ENCODE measurements around the gene EML6. TPM values are rescaled to one million over a fixed set of nuclear protein-coding genes. Genes with fewer than 3 reads are reported as not detected.

Gene EML6
- total RNA-seq, 3 donors from 2014 or later = 3.4 to 7.3 (median 5.3) TPM

DNA sequence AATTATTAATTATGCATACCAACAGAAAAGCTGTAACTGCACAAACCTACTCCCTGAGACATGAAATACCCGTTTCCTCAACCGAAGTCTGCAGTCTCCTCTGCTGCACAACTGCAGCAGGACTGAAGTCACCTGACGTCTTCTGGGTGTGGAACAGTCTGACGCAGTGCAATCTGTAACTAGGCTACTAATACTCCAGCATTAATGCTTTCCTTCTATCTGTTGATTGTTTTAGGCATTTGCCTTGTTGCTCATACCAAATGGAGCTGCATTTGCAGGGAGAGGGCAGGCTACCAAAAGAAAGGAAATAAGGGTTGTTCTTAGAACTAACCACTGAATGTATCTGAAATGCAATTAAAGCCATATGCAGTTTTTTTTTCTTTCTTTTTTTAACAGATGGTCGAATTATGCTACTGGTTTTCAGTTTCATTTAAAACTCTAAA, 286.7 kb downstream of the EML6 start:
- ATAC-seq = peak; percentile 91
- Histone ChIP-seq H3K4me1 (ENCODE audit: low read depth) (peaks cover 55% of the 10 kb centered on the region), H3K9me3 (no peaks in the 10 kb centered on the region), H3K36me3 (ENCODE audit: low read depth) (no peaks in the 10 kb centered on the region), H3K4me3 (no peak overlapping the region)
- DNase-seq = peak; percentile 55 to 84 (median 61)
- intact Hi-C loops (cut with DNase I, micrococcal nuclease) = loop anchor here in 1 of 2 donors (10.0 kb wide), 1 partner anchor 155 kb away; no protein-coding TSS in a partner anchor
- TF ChIP-seq, protein P1, sequence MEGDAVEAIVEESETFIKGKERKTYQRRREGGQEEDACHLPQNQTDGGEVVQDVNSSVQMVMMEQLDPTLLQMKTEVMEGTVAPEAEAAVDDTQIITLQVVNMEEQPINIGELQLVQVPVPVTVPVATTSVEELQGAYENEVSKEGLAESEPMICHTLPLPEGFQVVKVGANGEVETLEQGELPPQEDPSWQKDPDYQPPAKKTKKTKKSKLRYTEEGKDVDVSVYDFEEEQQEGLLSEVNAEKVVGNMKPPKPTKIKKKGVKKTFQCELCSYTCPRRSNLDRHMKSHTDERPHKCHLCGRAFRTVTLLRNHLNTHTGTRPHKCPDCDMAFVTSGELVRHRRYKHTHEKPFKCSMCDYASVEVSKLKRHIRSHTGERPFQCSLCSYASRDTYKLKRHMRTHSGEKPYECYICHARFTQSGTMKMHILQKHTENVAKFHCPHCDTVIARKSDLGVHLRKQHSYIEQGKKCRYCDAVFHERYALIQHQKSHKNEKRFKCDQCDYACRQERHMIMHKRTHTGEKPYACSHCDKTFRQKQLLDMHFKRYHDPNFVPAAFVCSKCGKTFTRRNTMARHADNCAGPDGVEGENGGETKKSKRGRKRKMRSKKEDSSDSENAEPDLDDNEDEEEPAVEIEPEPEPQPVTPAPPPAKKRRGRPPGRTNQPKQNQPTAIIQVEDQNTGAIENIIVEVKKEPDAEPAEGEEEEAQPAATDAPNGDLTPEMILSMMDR (IDR thresholded peaks at IDR 0.05) = no peak

DNA sequence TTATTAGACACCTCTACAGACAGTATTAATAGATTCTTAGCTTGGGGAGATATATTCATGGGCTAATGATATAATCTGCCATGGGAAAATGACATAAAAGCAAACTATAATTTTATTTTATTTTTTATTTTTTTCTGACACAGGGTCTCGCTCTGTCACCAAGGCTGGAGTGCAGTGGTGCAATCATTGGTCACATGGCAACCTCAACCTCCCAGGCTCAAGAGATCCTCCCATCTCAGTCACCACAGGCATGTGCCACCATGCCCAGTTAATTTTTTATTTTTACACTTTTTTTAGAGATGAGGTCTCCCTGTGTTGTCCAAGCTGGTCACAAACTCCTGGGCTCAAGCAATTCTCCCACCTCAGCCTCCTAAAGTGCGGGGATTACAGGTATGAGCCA, 287.5 kb downstream of the EML6 start:
- H3K4me1 ChIP-seq (ENCODE audit: low read depth) = peaks cover 52% of the 10 kb centered on the region
- no peaks in the 10 kb centered on the region for H3K36me3 ChIP-seq (ENCODE audit: low read depth)
- TF ChIP-seq, protein P1 (IDR thresholded peaks at IDR 0.05) = no peak
- no peak overlapping the region for H3K4me3 ChIP-seq
- H3K9me3 ChIP-seq = no peaks in the 10 kb centered on the region
- ATAC-seq (peak; percentile 20), DNase-seq (peak in 2 of 3 donors; percentile 29 to 30)
- intact Hi-C loops (cut with DNase I, micrococcal nuclease) = loop anchor here in 1 of 2 donors (10.0 kb wide), 1 partner anchor 154 kb away; no protein-coding TSS in a partner anchor

DNA sequence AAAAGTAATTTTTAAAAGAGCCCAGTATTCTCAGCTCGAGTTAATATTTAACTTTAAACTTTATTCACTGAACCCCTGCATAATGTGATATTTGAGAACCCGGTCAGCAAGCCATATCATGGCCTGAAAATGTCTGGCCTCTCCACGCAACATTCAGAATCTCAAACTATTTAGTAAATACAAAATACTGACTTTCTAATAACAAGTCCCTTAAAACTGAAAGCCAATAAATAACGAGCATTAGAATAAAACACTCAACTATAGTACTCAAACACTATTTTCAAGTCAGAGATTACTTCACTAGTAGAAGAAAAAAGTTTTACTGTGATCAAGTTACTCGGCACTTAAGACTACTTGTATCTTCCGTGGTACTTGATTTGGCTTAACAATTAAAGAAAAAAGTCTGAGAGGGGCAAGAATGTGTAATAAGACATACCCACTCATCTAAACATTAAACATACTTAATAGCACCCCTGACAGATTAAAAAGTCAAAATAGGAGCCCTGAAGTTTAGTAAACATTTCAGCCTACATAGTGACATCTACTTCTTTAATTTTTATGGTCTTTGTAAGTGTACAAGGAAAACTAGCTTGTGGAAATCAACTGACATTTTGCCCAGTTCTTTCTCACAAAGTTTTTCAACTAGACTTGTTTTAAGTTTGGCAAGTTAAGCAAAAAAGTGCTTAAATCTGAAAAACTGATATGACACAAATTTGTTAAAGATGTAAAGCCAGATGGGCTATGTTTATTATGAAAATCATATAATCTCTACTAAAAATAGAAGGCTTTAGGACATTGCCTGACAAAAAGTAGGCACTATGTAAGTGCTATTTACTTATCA, 288.6 kb downstream of the EML6 start:
- TF ChIP-seq, protein P1 (IDR thresholded peaks at IDR 0.05) = no peak
- peaks cover 41% of the 10 kb centered on the region for H3K4me1 ChIP-seq (ENCODE audit: low read depth)
- no peak for DNase-seq
- H3K4me3 ChIP-seq = no peak overlapping the region
- H3K36me3 ChIP-seq (ENCODE audit: low read depth) = no peaks in the 10 kb centered on the region
- intact Hi-C loops (cut with DNase I, micrococcal nuclease) = loop anchor here in 1 of 2 donors (10.0 kb wide), 1 partner anchor 153 kb away; no protein-coding TSS in a partner anchor
- ATAC-seq = no peak
- no peaks in the 10 kb centered on the region for H3K9me3 ChIP-seq

DNA sequence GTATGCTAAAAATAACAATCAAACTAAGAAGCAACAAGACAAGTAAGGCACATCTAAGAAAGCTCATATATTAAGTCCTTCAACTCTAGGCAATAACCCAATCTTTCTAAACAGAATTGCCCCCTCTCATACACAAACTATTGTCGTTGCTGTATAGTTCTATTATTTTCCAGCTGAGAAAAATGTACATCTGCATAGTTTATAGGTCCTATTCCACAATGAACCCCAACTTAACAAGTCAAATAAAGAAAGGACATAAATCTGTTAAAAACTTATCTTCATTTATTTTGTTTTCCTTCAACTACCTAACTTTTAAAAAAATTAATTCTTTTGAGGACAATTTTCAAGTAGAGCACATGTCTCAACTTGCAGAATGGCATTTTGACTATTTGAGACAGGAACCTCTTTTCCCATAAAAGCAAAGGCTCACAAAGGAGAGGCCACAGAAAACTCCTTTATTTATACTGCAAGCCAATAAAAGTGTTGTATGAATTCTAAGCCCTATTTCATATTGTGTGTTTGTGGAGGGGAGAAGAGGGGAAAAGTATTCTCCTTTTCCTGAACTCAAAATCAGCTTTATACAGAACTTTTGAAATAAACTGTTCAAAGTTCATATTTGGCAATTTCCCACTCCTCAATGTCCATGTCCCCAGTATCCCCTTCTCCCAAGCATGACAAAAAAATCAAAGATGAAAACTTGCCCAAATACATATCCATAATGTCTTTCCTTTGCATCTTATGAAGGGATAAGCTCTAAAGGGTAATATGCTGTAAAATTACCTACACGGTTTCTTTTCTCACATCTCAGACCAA, 289.4 kb downstream of the EML6 start:
- Histone ChIP-seq H3K4me1 (ENCODE audit: low read depth) (peaks cover 41% of the 10 kb centered on the region), H3K9me3 (no peaks in the 10 kb centered on the region), H3K4me3 (no peak overlapping the region), H3K36me3 (ENCODE audit: low read depth) (no peaks in the 10 kb centered on the region)
- intact Hi-C loops (cut with DNase I, micrococcal nuclease) = loop anchor here in 1 of 2 donors (10.0 kb wide), 1 partner anchor 152 kb away; no protein-coding TSS in a partner anchor
- TF ChIP-seq, protein P1 (IDR thresholded peaks at IDR 0.05) = no peak
- DNase-seq (no peak), ATAC-seq (peak; percentile 20)

DNA sequence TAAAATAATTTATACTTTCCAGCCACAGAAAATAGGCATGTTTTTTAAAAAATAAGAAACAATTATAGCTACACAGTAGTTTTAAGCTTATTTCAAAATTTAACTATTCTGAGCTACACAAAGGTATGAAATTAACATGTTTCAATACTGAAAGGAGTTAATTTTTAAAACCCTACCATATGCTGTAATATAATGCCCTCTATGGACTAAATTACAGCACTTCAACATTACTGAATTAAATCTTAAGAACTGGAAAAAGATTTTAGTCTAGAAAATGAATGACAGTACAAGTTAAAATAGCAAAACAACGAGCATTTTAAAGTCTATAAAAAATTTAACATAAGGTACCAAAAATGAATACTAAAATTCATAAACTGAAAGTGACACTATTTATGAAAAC, 290.5 kb downstream of the EML6 start:
- Histone ChIP-seq H3K4me3 (no peak overlapping the region), H3K4me1 (ENCODE audit: low read depth) (peaks cover 41% of the 10 kb centered on the region), H3K9me3 (no peaks in the 10 kb centered on the region), H3K36me3 (ENCODE audit: low read depth) (no peaks in the 10 kb centered on the region)
- intact Hi-C loops (cut with DNase I, micrococcal nuclease) = loop anchor here in 1 of 2 donors (10.0 kb wide), 1 partner anchor 151 kb away; no protein-coding TSS in a partner anchor
- ATAC-seq (no peak), DNase-seq (no peak)
- TF ChIP-seq, protein P1 (IDR thresholded peaks at IDR 0.05) = no peak

Data from mucosa of descending colon (tissue), 3 donors.